IPS-18c (cell line): ENCODE measurements around the gene B3GAT1.
"Not testable (repeated sequence)": the region's sequence is repeated elsewhere in the genome, so short reads cannot be mapped to it uniquely, and the experiment has no call there.

Experiments used
- H3K4me3 ChIP-seq: 2 replicates; pipeline ENCODE4 v1.7.0; 2013; ENCODE audit warnings: low read depth, mild to moderate bottlenecking, low read length, moderate library complexity; ENCODE audit not compliant: insufficient read depth
- H3K9me3 ChIP-seq: one replicate; pipeline ENCODE4 v1.6.1; 2013; ENCODE audit warnings: mild to moderate bottlenecking, low read length, moderate library complexity; ENCODE audit not compliant: control insufficient read depth, insufficient read depth

The B3GAT1 gene

GRCh38 chr11:134358165-134358855 lies 53.7 kb downstream of the B3GAT1 start:
- Histone ChIP-seq H3K9me3 (peaks cover 2% of the 10 kb centered on the region), H3K4me3 (no peak overlapping the region)

- no peak overlapping the region for H3K4me3 ChIP-seq
- H3K9me3 ChIP-seq, result peaks cover 2% of the 10 kb centered on the region
Observed at GRCh38 chr11:134357545-134357839, 54.5 kb downstream of the B3GAT1 start.

DNA sequence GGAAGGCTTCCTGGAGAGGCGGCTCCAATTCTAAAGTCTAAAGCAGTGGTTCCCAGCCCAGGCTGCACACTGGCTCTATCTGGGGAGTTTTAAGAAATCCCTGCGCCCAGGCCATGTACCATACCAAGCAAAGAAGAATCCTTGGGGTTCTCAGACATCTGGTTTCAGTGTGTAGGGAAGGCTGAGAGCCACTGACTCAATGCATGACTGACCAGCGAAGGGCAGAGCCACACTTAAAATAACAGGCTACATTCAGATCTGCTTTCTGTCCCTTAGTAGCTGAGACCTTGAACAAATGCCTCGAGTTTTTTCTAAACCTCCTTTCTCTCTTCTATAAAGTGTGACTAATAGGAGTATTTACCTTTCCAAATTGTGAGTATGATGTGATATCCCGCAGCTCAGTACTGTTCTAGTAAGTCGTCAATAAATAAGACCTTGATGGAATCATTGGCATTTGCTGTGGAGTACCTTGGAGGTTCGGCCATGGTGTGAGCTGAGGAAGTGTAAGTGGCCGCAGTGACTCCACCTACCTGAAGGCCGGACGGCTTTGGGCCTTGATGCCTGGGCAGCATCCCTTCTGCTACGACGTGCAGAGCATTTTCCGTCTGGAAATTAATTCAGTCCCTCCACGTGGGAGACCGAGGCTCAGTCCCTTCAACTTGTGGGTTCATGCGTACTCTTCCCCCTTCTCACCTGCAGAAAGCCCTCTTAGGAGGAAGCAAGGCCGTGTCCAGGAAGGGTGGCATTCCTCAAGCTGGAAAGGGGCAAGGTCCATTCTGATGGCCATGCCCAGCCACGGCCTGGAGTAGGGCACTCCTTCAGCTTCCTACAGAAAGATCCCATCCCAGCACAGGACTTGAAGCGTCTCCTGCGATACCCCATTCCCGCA lies 55.1 kb downstream of the B3GAT1 start:
- Histone ChIP-seq H3K9me3 (peaks cover 2% of the 10 kb centered on the region), H3K4me3 (no peak overlapping the region)

GRCh38 chr11:134355656-134356055 lies 56.4 kb downstream of the B3GAT1 start:
- no peaks in the 10 kb centered on the region for H3K9me3 ChIP-seq
- H3K4me3 ChIP-seq, result no peak overlapping the region

DNA sequence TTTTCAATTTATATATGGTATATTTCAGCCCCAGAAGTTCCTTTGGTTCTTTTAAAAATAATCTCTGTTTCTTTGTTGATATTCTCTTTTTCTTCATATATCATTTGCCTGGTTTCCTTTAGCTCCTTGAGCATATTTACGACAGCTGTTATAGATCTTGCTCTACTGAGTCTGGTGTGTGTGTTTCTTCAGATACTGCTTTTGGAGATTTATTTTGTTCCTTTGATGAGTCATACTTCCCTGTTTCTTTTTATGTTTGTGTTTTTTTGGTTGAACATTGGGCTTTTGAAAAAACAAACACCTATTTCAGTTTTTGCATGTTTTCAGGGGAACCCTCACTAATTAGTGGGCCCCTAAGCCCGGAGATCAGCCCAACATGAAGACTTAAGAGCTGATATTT lies 56.9 kb downstream of the B3GAT1 start:
- H3K4me3 ChIP-seq, result no peak overlapping the region
- no peaks in the 10 kb centered on the region for H3K9me3 ChIP-seq

- no peak overlapping the region for H3K4me3 ChIP-seq
- no peaks in the 10 kb centered on the region for H3K9me3 ChIP-seq
Observed at GRCh38 chr11:134352111-134352510, 59.9 kb downstream of the B3GAT1 start.

GRCh38 chr11:134350381-134350780 lies 61.7 kb downstream of the B3GAT1 start:
- no peaks in the 10 kb centered on the region for H3K9me3 ChIP-seq

DNA sequence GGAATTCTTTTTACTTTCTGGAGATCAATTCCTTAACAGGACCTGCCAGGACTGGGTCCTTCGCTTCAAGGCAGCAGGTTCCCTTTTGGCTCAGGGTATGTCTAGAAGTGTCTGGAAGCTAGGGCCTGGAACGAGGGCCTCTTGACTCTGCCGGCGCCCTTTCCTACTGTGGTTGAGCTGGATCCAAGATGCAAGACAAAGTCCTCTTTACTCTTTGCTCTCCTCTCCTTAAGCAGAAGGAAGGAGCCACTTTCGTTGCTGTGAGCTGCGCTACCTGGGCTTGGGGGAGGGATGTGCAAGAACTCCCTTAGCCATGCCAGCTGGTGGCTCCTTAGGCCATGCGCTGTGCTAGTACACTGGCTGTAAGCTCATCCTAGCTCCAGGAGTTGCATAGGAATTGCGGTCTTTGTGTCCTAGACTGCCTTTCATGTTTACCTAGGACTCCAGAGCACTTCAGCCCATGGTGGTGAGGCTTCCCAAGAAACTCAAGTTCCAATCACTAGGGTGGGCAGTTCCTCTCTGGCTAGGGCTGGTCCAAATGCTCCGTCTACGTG lies 62.2 kb downstream of the B3GAT1 start:
- H3K9me3 ChIP-seq, result no peaks in the 10 kb centered on the region
- H3K4me3 ChIP-seq, result no peak overlapping the region

More at GRCh38 chr11:134350381-134350780, 61.7 kb downstream of the B3GAT1 start:
- H3K4me3 ChIP-seq, result no peak overlapping the region

- no peaks in the 10 kb centered on the region for H3K9me3 ChIP-seq
- H3K4me3 ChIP-seq, result no peak overlapping the region
Observed at GRCh38 chr11:134349109-134349801, 62.8 kb downstream of the B3GAT1 start.

GRCh38 chr11:134347441-134347840 lies 64.6 kb downstream of the B3GAT1 start:
- no peak overlapping the region for H3K4me3 ChIP-seq
- H3K9me3 ChIP-seq, result peaks cover 2% of the 10 kb centered on the region

DNA sequence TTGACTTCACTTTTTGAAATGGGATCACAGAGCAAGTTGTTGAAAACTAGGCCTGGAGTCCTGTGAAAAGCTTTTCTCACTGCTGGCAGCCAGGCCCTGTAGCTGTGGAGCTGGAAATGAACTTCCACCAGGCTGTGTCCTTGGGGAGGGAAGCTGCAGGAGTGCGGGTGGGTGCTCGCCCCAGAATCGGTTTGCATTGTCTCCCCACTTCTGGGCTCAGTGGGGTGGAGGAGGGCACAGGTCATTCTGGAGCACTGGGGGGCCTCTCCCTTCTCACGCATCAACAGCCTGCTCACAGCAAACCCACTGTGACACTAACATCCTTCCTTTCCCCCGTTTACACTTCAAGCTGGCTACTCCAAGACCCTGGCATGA lies 65.1 kb downstream of the B3GAT1 start:
- H3K4me3 ChIP-seq, result no peak overlapping the region
- H3K9me3 ChIP-seq, result peaks cover 2% of the 10 kb centered on the region

DNA sequence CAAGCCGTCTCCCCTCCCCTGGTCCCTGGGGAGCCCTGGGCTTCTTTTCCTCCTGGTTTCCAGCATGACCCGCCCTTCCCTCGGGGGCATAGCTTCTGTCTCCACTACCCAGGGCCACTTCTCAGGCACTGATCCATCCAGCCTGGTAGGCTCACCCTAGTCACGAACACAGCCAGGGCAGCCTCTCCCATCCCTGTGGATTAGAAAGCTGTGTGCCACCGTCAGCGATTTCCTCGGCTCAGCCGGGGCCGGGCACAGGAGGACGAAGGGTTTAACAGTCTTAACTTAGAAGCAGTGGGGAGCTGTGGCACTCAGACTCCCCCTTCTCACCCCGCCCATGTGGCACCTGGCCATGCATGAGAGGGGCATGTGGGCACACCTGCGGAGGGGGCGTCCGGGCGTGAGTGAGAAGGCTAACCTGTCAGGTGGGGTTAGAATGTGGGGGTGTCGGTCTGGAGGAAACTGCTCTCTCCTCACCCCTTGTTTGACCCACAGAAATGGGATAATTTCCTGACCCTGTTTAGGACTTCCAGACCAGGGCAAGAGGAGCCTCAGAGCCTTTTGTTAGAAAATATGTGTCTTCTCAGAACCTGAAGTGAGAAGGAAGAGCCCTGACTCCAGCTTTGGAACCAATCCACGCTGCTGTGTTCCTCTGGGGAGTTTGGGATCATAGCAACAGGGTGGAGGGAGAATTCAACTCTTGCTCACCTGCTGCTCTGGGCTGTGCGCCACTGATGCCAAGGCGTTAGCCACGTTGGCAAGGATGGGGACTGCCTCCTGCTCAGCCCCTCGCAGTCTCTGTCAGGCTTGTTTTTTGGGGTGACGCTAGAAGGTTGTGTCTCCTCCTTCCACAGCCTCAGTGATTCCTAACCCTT lies 65.7 kb downstream of the B3GAT1 start:
- Histone ChIP-seq H3K9me3 (peaks cover 2% of the 10 kb centered on the region), H3K4me3 (no peak overlapping the region)

DNA sequence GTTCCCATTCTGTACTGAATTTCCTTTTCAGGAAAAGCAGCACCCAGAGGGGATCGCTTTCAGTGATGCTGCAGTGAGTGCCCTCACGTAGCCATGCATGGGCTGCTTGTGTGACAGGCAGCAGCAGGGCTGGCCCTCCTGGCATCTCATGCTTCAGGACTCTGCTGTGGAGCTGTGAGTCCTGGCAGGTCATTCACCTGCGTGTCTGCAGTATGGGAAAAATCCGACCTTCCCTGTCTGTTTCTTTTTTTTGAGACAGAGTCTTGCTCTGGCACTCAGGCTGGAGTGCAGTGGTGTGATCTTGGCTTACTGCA lies 66.8 kb downstream of the B3GAT1 start:
- Histone ChIP-seq H3K4me3 (no peak overlapping the region), H3K9me3 (peaks cover 2% of the 10 kb centered on the region)

- H3K9me3 ChIP-seq, H3K4me3 ChIP-seq: not testable (repeated sequence)
Observed at GRCh38 chr11:134344497-134345236, 67.4 kb downstream of the B3GAT1 start.

DNA sequence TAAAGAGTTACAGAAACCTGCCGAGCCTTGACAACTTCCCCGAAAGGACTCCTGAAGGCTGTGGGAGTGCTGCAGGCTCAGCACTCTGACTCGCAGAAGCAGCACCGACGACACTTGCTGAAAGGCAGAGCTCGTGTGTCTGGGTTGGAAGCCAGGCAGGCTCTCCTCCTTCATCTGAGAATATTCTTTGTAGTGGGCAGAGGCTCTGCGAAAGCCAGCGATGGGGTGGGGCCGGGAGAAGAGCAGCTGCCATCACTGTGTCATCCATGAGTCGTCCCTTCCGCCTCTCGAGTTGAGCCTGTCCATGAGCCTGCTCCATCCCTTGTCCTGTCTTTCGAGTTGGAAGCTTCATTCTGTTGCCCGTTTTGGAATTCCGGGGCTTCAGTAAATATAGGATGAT lies 68.4 kb downstream of the B3GAT1 start:
- no peak overlapping the region for H3K4me3 ChIP-seq

GRCh38 chr11:134342572-134343340 lies 69.3 kb downstream of the B3GAT1 start:
- peaks cover 2% of the 10 kb centered on the region for H3K9me3 ChIP-seq

More for the DNA sequence above, 68.4 kb downstream of the B3GAT1 start:
- peaks cover 2% of the 10 kb centered on the region for H3K9me3 ChIP-seq

More at GRCh38 chr11:134342572-134343340, 69.3 kb downstream of the B3GAT1 start:
- no peak overlapping the region for H3K4me3 ChIP-seq
